PC-9 (cell line): Measurements from ENCODE around the gene MTERF2.

Experiments used
- CTCF ChIP-seq: fragments of 200-600 bp; sonication (generic); conservative IDR thresholded peaks from 2 replicates; pipeline ENCODE4 v1.6.1; 2017; ENCODE audit warnings: mixed run types, antibody characterized with exemption, mild to moderate bottlenecking, moderate library complexity
- EZH2 ChIP-seq: fragments of 200-600 bp; sonication (generic); IDR thresholded peaks from 2 replicates; pipeline ENCODE4 v1.8.0; 2017; ENCODE audit warnings: antibody characterized with exemption, low read depth

GRCh38 chr12:106950591-106950990 is 36.4 kb downstream of the MTERF2 start:
- TF ChIP-seq CTCF = no peak
- no peak for TF ChIP-seq EZH2
